ENCODE data around the gene CSF2RB. TPM values are rescaled to one million over a fixed set of nuclear protein-coding genes. Genes with fewer than 3 reads are reported as not detected.
A peak's percentile ranks its signal among the peaks of the same experiment; 100 is the strongest.

CSF2RB gene
- 1 to 10 TPM; 1.2 to 9.7 (median 6.0) TPM for total RNA-seq

DNA sequence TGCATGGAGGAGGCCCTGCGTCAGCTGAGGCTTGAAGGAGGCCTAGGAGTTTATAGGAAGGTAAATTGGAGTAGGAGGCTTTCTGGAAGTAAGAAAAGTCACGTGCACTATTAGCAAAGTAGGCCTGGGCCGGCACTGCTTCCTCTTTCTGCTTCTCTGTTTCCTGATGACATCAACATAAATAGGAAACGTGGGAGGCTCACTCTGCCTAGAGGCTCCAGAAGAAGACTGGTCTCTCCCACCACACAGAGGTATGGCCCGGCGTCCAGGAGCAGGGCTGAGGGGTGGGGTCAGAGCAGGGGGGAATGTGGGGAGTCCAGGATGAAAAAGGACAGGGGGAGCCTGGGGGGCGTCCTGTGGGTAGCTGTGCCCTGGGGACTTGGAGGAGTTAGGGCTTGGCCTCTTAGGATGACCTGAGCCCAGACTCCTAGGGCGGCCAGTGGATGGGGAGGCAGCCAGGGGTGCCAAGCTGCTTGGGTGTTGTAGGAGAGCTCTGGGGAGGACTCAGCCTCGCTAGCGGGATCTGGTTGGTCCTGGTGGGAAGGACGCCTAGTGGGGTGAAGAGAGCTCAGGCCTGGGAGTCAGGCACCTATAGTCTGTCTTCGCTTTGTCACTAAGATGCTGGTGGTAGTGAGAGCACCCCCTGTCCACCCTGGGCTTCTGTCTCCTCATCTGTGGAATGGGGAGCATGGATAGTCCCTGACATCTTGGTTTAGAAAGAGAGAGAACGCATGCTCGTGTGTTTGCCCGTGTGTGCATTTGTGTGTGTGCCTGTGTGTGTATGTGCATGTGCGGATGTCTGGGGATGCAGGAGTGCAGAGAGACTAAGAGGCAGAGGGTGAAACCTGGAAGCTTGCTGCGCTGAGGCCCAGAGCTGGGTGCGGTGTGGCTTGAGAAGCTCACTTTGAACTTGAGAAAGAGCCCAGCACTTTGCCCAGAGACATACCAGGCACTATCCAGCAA lies at the start of gene CSF2RB:
Gene CSF2RB (plus strand): TSS at position 202 of the 963 bp plus-strand sequence. CDS start 8,580 bp downstream, outside the sequence.
- Histone ChIP-seq H3K4me3 (peak within 1 kb of the TSS in 2 of 4 donors; percentile 8 to 41), H3K36me3 (no peaks in the 10 kb centered on the region), H3K9me3 (peaks cover 0 to under 1% of the 10 kb centered on the region in 2 donors), H3K27ac (peak within 1 kb of the TSS; percentile 56 to 73 (median 73)), H3K4me1 (peaks cover 0 to 3% (median 0%) of the 10 kb centered on the region in 4 donors), H3K27me3 (no peaks in the 10 kb centered on the region)
- TF ChIP-seq POLR2A (IDR thresholded peaks at IDR 0.05): peak; percentile 20
- no peak for TF ChIP-seq EP300 (IDR thresholded peaks at IDR 0.05; ENCODE audit: low read depth)
- 8 to 67% methylated on average over 2 to 18 of the region's 18 CpGs for WGBS, 2 donors (ENCODE audit: low coverage in 1 of 2)
- intact Hi-C loops (cut with DNase I; ENCODE audit: low total_unique reads) (no loop called here), in situ Hi-C loops (cut with MboI; ENCODE audit: low pct_ligation_motif_present in 1 of 4, low pct_unique_long_range_greater_than_20kb in 1 of 4, low sequenced_read_pairs in 3 of 4) (no loop called here)
- DNase-seq: peak; percentile 60

DNA sequence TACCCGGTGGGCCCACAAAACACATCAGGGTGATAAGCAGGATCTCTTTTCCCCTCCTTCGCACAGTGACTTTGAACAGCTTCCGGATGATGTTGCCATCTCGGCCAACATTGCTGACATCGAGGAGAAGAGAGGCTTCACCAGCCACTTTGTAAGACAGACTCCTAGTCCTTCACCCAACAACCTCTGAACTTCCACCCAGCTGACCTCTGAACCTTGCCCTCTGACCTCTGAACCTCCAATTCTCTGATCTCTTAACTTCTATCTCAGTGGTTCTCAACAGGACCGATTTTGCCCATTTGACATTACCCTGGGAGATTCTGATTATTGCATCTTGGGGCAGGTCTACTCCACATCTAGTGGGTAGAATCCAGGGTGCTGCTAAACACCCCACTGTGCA lies 49.4 kb upstream of the CSF2RB start:
- Histone ChIP-seq H3K27me3 (no peaks in the 10 kb centered on the region), H3K4me1 (no peaks in the 10 kb centered on the region), H3K27ac (no peak overlapping the region), H3K36me3 (no peaks in the 10 kb centered on the region), H3K9me3 (no peaks in the 10 kb centered on the region), H3K4me3 (no peak overlapping the region)
- intact Hi-C loops (cut with DNase I; ENCODE audit: low total_unique reads): no loop called here
- TF ChIP-seq EP300 (IDR thresholded peaks at IDR 0.05; ENCODE audit: low read depth) (no peak), POLR2AphosphoS5 (IDR thresholded peaks at IDR 0.05) (no peak), POLR2A (IDR thresholded peaks at IDR 0.05) (no peak)
- TF ChIP-seq, protein P1, sequence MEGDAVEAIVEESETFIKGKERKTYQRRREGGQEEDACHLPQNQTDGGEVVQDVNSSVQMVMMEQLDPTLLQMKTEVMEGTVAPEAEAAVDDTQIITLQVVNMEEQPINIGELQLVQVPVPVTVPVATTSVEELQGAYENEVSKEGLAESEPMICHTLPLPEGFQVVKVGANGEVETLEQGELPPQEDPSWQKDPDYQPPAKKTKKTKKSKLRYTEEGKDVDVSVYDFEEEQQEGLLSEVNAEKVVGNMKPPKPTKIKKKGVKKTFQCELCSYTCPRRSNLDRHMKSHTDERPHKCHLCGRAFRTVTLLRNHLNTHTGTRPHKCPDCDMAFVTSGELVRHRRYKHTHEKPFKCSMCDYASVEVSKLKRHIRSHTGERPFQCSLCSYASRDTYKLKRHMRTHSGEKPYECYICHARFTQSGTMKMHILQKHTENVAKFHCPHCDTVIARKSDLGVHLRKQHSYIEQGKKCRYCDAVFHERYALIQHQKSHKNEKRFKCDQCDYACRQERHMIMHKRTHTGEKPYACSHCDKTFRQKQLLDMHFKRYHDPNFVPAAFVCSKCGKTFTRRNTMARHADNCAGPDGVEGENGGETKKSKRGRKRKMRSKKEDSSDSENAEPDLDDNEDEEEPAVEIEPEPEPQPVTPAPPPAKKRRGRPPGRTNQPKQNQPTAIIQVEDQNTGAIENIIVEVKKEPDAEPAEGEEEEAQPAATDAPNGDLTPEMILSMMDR (IDR thresholded peaks at IDR 0.05): no peak
- in situ Hi-C loops (cut with MboI; ENCODE audit: low pct_ligation_motif_present in 1 of 4, low pct_unique_long_range_greater_than_20kb in 1 of 4, low sequenced_read_pairs in 3 of 4): loop anchor here in 2 of 4 donors (10.0 to 25.0 kb wide), 3 partner anchors 111 to 327 kb away; partner anchors contain the start of gene EIF3D (in 2 of the 2)
- no peak for DNase-seq
- 92 to 100% methylated on average over 1 to 6 of the region's 6 CpGs for WGBS, 2 donors (ENCODE audit: low coverage in 1 of 2)

DNA sequence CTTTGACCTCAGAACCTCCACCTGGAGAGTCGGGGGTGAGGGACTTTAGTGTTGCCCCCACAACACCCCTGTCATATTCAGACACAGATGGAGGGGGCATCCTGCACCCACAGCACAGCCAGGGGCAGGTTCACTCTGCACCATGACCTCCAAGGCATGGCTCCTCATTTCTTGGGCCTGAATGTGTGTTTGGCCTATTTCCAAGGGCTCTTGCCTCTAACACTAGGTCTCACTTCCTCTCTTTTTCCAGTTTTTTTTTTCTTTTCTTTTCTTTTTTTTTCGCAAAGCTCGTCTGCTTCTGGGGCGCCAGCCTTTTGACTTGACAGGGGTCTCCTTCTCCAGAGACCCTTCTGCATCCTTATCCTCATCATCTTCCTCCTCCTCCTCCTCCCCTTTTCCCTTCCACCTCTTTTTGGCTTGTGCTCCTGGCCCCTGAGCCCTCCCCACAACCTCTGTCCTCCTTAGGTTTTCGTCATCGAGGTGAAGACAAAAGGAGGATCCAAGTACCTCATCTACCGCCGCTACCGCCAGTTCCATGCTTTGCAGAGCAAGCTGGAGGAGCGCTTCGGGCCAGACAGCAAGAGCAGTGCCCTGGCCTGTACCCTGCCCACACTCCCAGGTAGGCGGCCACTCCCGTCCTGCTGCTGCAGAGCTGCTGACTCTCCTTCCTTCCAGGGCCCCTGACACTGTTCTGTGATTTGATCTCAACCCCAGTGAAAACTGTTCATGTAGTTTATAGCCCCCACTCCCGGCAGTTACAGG lies 48.8 kb upstream of the CSF2RB start:
- Histone ChIP-seq H3K27me3 (no peaks in the 10 kb centered on the region), H3K27ac (no peak overlapping the region), H3K36me3 (no peaks in the 10 kb centered on the region), H3K9me3 (no peaks in the 10 kb centered on the region), H3K4me1 (no peaks in the 10 kb centered on the region), H3K4me3 (no peak overlapping the region)
- TF ChIP-seq, protein P1 (IDR thresholded peaks at IDR 0.05): no peak
- TF ChIP-seq POLR2A (IDR thresholded peaks at IDR 0.05) (no peak), POLR2AphosphoS5 (IDR thresholded peaks at IDR 0.05) (no peak)
- 81 to 95% methylated on average over 8 to 14 of the region's 14 CpGs for WGBS, 2 donors (ENCODE audit: low coverage in 1 of 2)
- intact Hi-C loops (cut with DNase I; ENCODE audit: low total_unique reads) (no loop called here), in situ Hi-C loops (cut with MboI; ENCODE audit: low pct_ligation_motif_present in 1 of 4, low pct_unique_long_range_greater_than_20kb in 1 of 4, low sequenced_read_pairs in 3 of 4) (loop anchor here in 2 of 4 donors (10.0 to 25.0 kb wide), 3 partner anchors 110 to 327 kb away; partner anchors contain the start of gene EIF3D (in 2 of the 2))
- DNase-seq: no peak

DNA sequence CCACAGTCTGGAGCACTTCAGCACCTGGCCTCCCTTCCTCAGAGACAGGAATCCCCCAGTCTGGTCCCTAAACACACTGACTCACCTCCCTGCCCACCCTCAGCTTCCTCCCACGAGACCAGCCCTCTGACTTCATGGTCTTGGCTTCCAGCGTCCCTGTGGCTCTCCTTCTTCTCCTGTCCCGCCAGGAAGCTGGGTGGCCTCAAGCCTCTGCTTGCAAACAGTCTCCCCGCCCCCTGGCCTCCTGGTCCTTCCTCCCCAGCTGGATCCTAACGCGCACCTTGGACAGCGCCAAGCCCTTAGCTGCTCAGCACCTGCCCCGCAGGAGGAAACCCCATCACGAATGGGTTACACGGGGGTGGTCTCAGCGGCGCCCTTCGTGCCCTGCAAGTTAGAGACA lies 48.1 kb upstream of the CSF2RB start:
- H3K9me3 ChIP-seq: no peaks in the 10 kb centered on the region
- no peak overlapping the region for H3K4me3 ChIP-seq
- H3K4me1 ChIP-seq: no peaks in the 10 kb centered on the region
- no peaks in the 10 kb centered on the region for H3K36me3 ChIP-seq
- WGBS, 2 donors (ENCODE audit: low coverage in 1 of 2): 40 to 55% methylated on average over 2 to 13 of the region's 13 CpGs
- no peak for TF ChIP-seq EP300 (IDR thresholded peaks at IDR 0.05; ENCODE audit: low read depth)
- TF ChIP-seq, protein P1 (IDR thresholded peaks at IDR 0.05): no peak
- TF ChIP-seq POLR2A (IDR thresholded peaks at IDR 0.05): no peak
- no peak for TF ChIP-seq POLR2AphosphoS5 (IDR thresholded peaks at IDR 0.05)
- no peak overlapping the region for H3K27ac ChIP-seq
- DNase-seq: no peak
- no peaks in the 10 kb centered on the region for H3K27me3 ChIP-seq
- in situ Hi-C loops (cut with MboI; ENCODE audit: low pct_ligation_motif_present in 1 of 4, low pct_unique_long_range_greater_than_20kb in 1 of 4, low sequenced_read_pairs in 3 of 4) (loop anchor here in 2 of 4 donors (10.0 to 25.0 kb wide), 3 partner anchors 109 to 328 kb away; partner anchors contain the start of gene EIF3D (in 2 of the 2)), intact Hi-C loops (cut with DNase I; ENCODE audit: low total_unique reads) (no loop called here)
